H9 (cell line): Measurements from ENCODE around the gene KSR1. TPM values are rescaled to one million over a fixed set of nuclear protein-coding genes. Genes with fewer than 3 reads are reported as not detected.

ENCODE experiments used
- DNase-seq: peaks from one replicate; pipeline ENCODE4 v3.0.0-alpha.2; 2017
- H2AFZ ChIP-seq: one replicate; pipeline ENCODE4 v1.6.1; 2013; ENCODE audit warnings: mild to moderate bottlenecking, low read length, control low read depth, moderate library complexity
- H2AK5ac ChIP-seq: 2 replicates; pipeline ENCODE4 v1.6.1; 2013; ENCODE audit warnings: low read length, control low read depth, mixed read lengths; ENCODE audit not compliant: insufficient read length
- H2BK120ac ChIP-seq: one replicate; pipeline ENCODE4 v1.6.1; 2013; ENCODE audit warnings: low read depth, mild to moderate bottlenecking, low read length, control low read depth, inconsistent platforms; ENCODE audit not compliant: poor library complexity, severe bottlenecking
- H2BK12ac ChIP-seq: 2 replicates; pipeline ENCODE4 v1.6.1; 2013; ENCODE audit warnings: low read length, control low read depth, mixed read lengths, low read depth; ENCODE audit not compliant: insufficient read length
- H2BK15ac ChIP-seq: 2 replicates; pipeline ENCODE4 v1.6.1; 2013; ENCODE audit warnings: low read depth, low read length, control low read depth
- H2BK20ac ChIP-seq: one replicate; pipeline ENCODE4 v1.6.1; 2013; ENCODE audit warnings: low read depth, mild to moderate bottlenecking, low read length, control low read depth, inconsistent platforms; ENCODE audit not compliant: poor library complexity, severe bottlenecking
- H2BK5ac ChIP-seq: 2 replicates; pipeline ENCODE4 v1.6.1; 2013; ENCODE audit warnings: low read length, control low read depth, mixed read lengths; ENCODE audit not compliant: insufficient read length
- H3K14ac ChIP-seq: 2 replicates; pipeline ENCODE4 v1.6.1; 2013; ENCODE audit warnings: low read length, control low read depth; ENCODE audit not compliant: insufficient read depth
- H3K18ac ChIP-seq: 2 replicates; pipeline ENCODE4 v1.6.1; 2013; ENCODE audit warnings: low read depth, mild to moderate bottlenecking, mixed read lengths, low read length, control low read depth; ENCODE audit not compliant: insufficient read length
- H3K23ac ChIP-seq: 2 replicates; pipeline ENCODE4 v1.6.1; 2013; ENCODE audit warnings: low read length, control low read depth, mixed read lengths, low read depth; ENCODE audit not compliant: insufficient read length
- H3K23me2 ChIP-seq: 2 replicates; pipeline ENCODE4 v1.6.1; 2013; ENCODE audit warnings: low read depth, mild to moderate bottlenecking, mixed read lengths, low read length, control low read depth; ENCODE audit not compliant: insufficient read length, poor library complexity, severe bottlenecking
- H3K27ac ChIP-seq: 2 replicates; pipeline ENCODE4 v1.5.1; 2013; ENCODE audit warnings: low read length, control low read depth, mixed read lengths, low read depth; ENCODE audit not compliant: insufficient read length
- H3K27me3 ChIP-seq: 2 replicates; pipeline ENCODE4 v1.6.1; 2013; ENCODE audit warnings: low read length, control low read depth, inconsistent platforms; ENCODE audit not compliant: insufficient read depth
- H3K4ac ChIP-seq: 2 replicates; pipeline ENCODE4 v1.6.1; 2013; ENCODE audit warnings: low read depth, mild to moderate bottlenecking, control low read depth, inconsistent platforms, low read length, moderate library complexity
- H3K4me1 ChIP-seq: 2 replicates; pipeline ENCODE4 v1.6.1; 2013; ENCODE audit warnings: low read length, control low read depth, inconsistent platforms; ENCODE audit not compliant: insufficient read depth
- H3K4me2 ChIP-seq: 2 replicates; pipeline ENCODE4 v1.6.1; 2013; ENCODE audit warnings: low read length, control low read depth, mixed read lengths; ENCODE audit not compliant: insufficient read length, insufficient read depth
- H3K56ac ChIP-seq: 2 replicates; pipeline ENCODE4 v1.6.1; 2013; ENCODE audit warnings: low read depth, mild to moderate bottlenecking, mixed read lengths, low read length, control low read depth; ENCODE audit not compliant: insufficient read length
- H3K79me1 ChIP-seq: 2 replicates; pipeline ENCODE4 v1.6.1; 2013; ENCODE audit warnings: low read depth, mild to moderate bottlenecking, moderate library complexity, low read length, control low read depth, inconsistent platforms; ENCODE audit not compliant: insufficient read depth, poor library complexity, severe bottlenecking
- H3K79me2 ChIP-seq: 2 replicates; pipeline ENCODE4 v1.6.1; 2013; ENCODE audit warnings: low read length, control low read depth, inconsistent platforms; ENCODE audit not compliant: insufficient read depth
- H3K9ac ChIP-seq: 2 replicates; pipeline ENCODE4 v1.6.1; 2013; ENCODE audit warnings: low read length, control low read depth, mixed read lengths; ENCODE audit not compliant: insufficient read length; ENCODE audit errors: extremely low read depth
- H3K9me3 ChIP-seq: one replicate; pipeline ENCODE4 v1.6.1; 2013; ENCODE audit warnings: low read depth, low read length, inconsistent platforms; ENCODE audit not compliant: control insufficient read depth
- H3T11ph ChIP-seq: one replicate; pipeline ENCODE4 v1.6.1; 2013; ENCODE audit warnings: mild to moderate bottlenecking, low read length, control low read depth, inconsistent platforms
- H4K20me1 ChIP-seq: one replicate; pipeline ENCODE4 v1.6.1; 2013; ENCODE audit not compliant: control insufficient read depth, insufficient read length, insufficient read depth
- H4K5ac ChIP-seq: 2 replicates; pipeline ENCODE4 v1.6.1; 2013; ENCODE audit warnings: low read depth, mild to moderate bottlenecking, mixed read lengths, low read length, control low read depth; ENCODE audit not compliant: insufficient read length
- H4K8ac ChIP-seq: replicated peaks from 2 replicates; pipeline ENCODE4 v1.6.1; 2013; ENCODE audit warnings: low read length, control low read depth, mixed read lengths, low read depth; ENCODE audit not compliant: insufficient read length
- H4K91ac ChIP-seq: 2 replicates; pipeline ENCODE4 v1.6.1; 2013; ENCODE audit warnings: low read depth, mild to moderate bottlenecking, moderate library complexity, mixed read lengths, low read length, control low read depth; ENCODE audit not compliant: insufficient read length
- H3K27ac Mint-ChIP-seq, 3 experiments: 2 replicates in 2 of 3; 3 replicates in 1 of 3; pipeline ENCODE4 v1.8.0; 2020 to 2021; ENCODE audit warnings: mixed read lengths in 3 of 3, mild to moderate bottlenecking in 1 of 3, moderate library complexity in 1 of 3
- H3K27me3 Mint-ChIP-seq: 2 replicates; pipeline ENCODE4 v1.8.0; 2021; ENCODE audit warnings: low read depth, mild to moderate bottlenecking, moderate library complexity, mixed read lengths
- H3K36me3 Mint-ChIP-seq, 3 experiments: 2 replicates in 2 of 3; 3 replicates in 1 of 3; pipeline ENCODE4 v1.8.0; 2020 to 2021; ENCODE audit warnings: low read depth in 3 of 3, mixed read lengths in 3 of 3; ENCODE audit not compliant: insufficient read depth in 1 of 3
- H3K4me1 Mint-ChIP-seq, 2 experiments: 2 replicates each; pipeline ENCODE4 v1.8.0; 2020; ENCODE audit warnings: mixed read lengths in 2 of 2
- H3K4me3 Mint-ChIP-seq, 2 experiments: 2 replicates in 1 of 2; 3 replicates in 1 of 2; pipeline ENCODE4 v1.8.0; 2020 to 2021; ENCODE audit warnings: mild to moderate bottlenecking in 2 of 2, mixed read lengths in 2 of 2, moderate library complexity in 1 of 2
- H3K9me3 Mint-ChIP-seq, 2 experiments: 2 replicates in 1 of 2; 3 replicates in 1 of 2; pipeline ENCODE4 v1.8.0; 2020; ENCODE audit warnings: mild to moderate bottlenecking in 2 of 2, mixed read lengths in 2 of 2, moderate library complexity in 1 of 2
- CTCF ChIP-seq: fragments of 200-600 bp; sonication (generic); conservative IDR thresholded peaks from 3 replicates; pipeline ENCODE4 v1.8.0; 2021; ENCODE audit warnings: antibody characterized with exemption, mild to moderate bottlenecking
- WGBS: extraction: QIAGEN DNeasy Blood & Tissue Kit; methylation state at CpG from one replicate; pipeline ENCODE4 v1.1.7; 2013; ENCODE audit warnings: missing lambda C conversion rate, low lambda C conversion rate, mixed read lengths; ENCODE audit not compliant: insufficient read length; ENCODE audit errors: extremely low coverage; 5-methylcytosine and 5-hydroxymethylcytosine counted together
- total RNA-seq: library from RNA; stranded (reverse); gene quantifications from 2 replicates; pipeline ENCODE4 v1.2.1, GENCODE V29; 2021

KSR1 gene
- total RNA-seq, 1 experiment from 2014 or later, result 44.9 TPM

- Histone ChIP-seq H2BK120ac (no peak overlapping the region), H3K4ac (no peak overlapping the region), H3K79me2 (no peaks in the 10 kb centered on the region), H2BK20ac (no peak overlapping the region), H3K14ac (no peak overlapping the region), H4K20me1 (no peaks in the 10 kb centered on the region), H3K9ac (no peak overlapping the region), H2BK5ac (no peak overlapping the region), H2BK12ac (no peak overlapping the region), H3T11ph (no peak overlapping the region), H2AFZ (no peak overlapping the region), H3K23me2 (no peaks in the 10 kb centered on the region), H3K23ac (no peak overlapping the region), H3K56ac (no peak overlapping the region), H3K27me3 (no peaks in the 10 kb centered on the region), H3K4me2 (no peak overlapping the region), H4K91ac (no peak overlapping the region), H4K5ac (no peak overlapping the region), H3K4me1 (no peaks in the 10 kb centered on the region), H3K18ac (no peak overlapping the region), H2BK15ac (no peak overlapping the region), H3K27ac (no peak overlapping the region), H3K9me3 (no peaks in the 10 kb centered on the region), H3K79me1 (no peaks in the 10 kb centered on the region), H4K8ac (no peak overlapping the region), H2AK5ac (no peak overlapping the region)
- peaks cover under 1% of the 10 kb centered on the region; the same call in 1 of the 2 replicates for H3K27me3 Mint-ChIP-seq
- TF ChIP-seq CTCF, result no peak
- no peak for DNase-seq
- H3K27ac Mint-ChIP-seq, result no peak overlapping the region
- H3K4me1 Mint-ChIP-seq, result no peaks in the 10 kb centered on the region
- no CpG with 5 or more reads among the region's 2 CpGs for WGBS
- no peaks in the 10 kb centered on the region for H3K36me3 Mint-ChIP-seq
- H3K9me3 Mint-ChIP-seq, result no peaks in the 10 kb centered on the region; a peak in 1 of 5 replicates
- H3K4me3 Mint-ChIP-seq, result no peak overlapping the region
Measured at GRCh38 chr17:27668488-27668823, 212.2 kb downstream of the KSR1 start.
